Keratinocyte (primary cell): ENCODE data around the gene GSN.

Experiments used
- CTCF ChIP-seq, 3 experiments: IDR thresholded peaks in 1 of 3; conservative IDR thresholded peaks in 1 of 3; optimal IDR thresholded peaks in 1 of 3; 2 replicates in 2 of 3; 3 replicates in 1 of 3; pipeline versions ENCODE3 to v1.5.1; 2011; ENCODE audit warnings: low read length in 3 of 3, mild to moderate bottlenecking in 3 of 3, moderate library complexity in 2 of 3, control low read depth in 1 of 3, inconsistent platforms in 1 of 3; ENCODE audit not compliant: insufficient read depth in 2 of 3; ENCODE audit errors: extremely low read depth in 1 of 3
- EZH2 ChIP-seq: IDR thresholded peaks from one replicate; pipeline ENCODE4 v1.6.1; 2012; ENCODE audit warnings: inconsistent platforms, mild to moderate bottlenecking, low read length, moderate library complexity

DNA sequence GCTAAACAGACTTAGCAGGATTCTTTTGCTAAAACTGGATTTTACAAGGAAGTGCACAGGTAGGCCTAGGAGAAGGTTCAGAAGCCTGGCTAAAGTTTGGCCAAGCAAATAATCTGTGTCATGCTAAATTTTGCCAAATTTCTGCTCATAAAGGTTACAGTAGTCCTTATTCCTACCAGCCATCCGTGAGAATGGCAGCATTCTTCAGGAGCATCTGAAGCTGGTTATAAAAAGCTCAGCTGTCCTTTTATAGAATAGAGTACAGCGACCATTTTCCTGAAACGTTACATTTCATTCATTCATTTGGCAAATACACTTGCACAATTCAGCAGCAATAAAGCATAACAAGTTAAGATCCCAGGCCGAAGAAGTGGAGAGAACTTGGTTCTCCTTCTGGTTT is 6.9 kb downstream of the GSN start:
- TF ChIP-seq CTCF (optimal IDR thresholded peaks at IDR 0.05 in 1 of 3, IDR thresholded peaks at IDR 0.05 in 1 of 3, conservative IDR thresholded peaks at IDR 0.05 in 1 of 3; ENCODE audit: extremely low read depth in 1 of 3, insufficient read depth in 2 of 3, low read length in 3 of 3): no peak
- TF ChIP-seq EZH2: no peak
